GM10248 (cell line): ENCODE results near the gene CYLD.

ENCODE experiments used
- CTCF ChIA-PET: fragments of 300-600 bp; sonication (Branson Sonifier 250); formaldehyde crosslinking; extraction: SDS; loops from one replicate; lab custom pipeline; 2021; ENCODE audit warnings: antibody characterized with exemption; lab: Yijun Ruan, JAX
- POLR2A ChIA-PET: fragments of 350-650 bp; sonication (Branson Sonifier 250); formaldehyde crosslinking; extraction: SDS; loops from one replicate; lab custom pipeline; 2020; ENCODE audit warnings: antibody characterized with exemption; lab: Yijun Ruan, JAX
- DNase-seq: peaks from one replicate; pipeline ENCODE4 v3.0.0; 2012; ENCODE audit errors: extremely low spot score
- CTCF ChIP-seq: IDR thresholded peaks from 2 replicates; pipeline ENCODE4 v1.5.1; 2012; ENCODE audit warnings: mild to moderate bottlenecking, low read depth; ENCODE audit errors: extremely low read depth, missing control alignments, control extremely low read depth

CYLD gene

GRCh38 chr16:50735629-50736122 is 6.2 kb upstream of the CYLD start:
- no peak for TF ChIP-seq CTCF

GRCh38 chr16:50736448-50736847 is 5.4 kb upstream of the CYLD start:
- ChIA-PET POLR2A (interaction anchor here (1.3 kb wide), 1 partner anchor 8 kb away, joined by 9 read pairs; no protein-coding TSS in a partner anchor), CTCF (interaction anchor here (0.7 to 4.1 kb wide), 14 partner anchors 10 to 71 kb away, joined by 3 to 26 read pairs (median 5); no protein-coding TSS in a partner anchor)
- DNase-seq = no peak
- no peak for TF ChIP-seq CTCF

More at GRCh38 chr16:50735629-50736122, 6.2 kb upstream of the CYLD start:
- DNase-seq = peak; percentile 70
- POLR2A ChIA-PET = interaction anchor here (1.3 kb wide), 1 partner anchor 9 kb away, joined by 9 read pairs; no protein-coding TSS in a partner anchor
- CTCF ChIA-PET = interaction anchor here (0.7 to 4.1 kb wide), 12 partner anchors 10 to 71 kb away, joined by 3 to 26 read pairs (median 5); no protein-coding TSS in a partner anchor

- ChIA-PET POLR2A (no interaction called here), CTCF (interaction anchor here (0.7 to 2.0 kb wide), 6 partner anchors 16 to 383 kb away, joined by 3 to 6 read pairs (median 3); partner anchors contain the start of gene SNX20)
- no peak for TF ChIP-seq CTCF
- DNase-seq = no peak
Observed at GRCh38 chr16:50737420-50737959, 4.4 kb upstream of the CYLD start.

- DNase-seq = no peak
- ChIA-PET POLR2A (no interaction called here), CTCF (no interaction called here)
- no peak for TF ChIP-seq CTCF
Observed at GRCh38 chr16:50739031-50739430, 2.9 kb upstream of the CYLD start.

GRCh38 chr16:50740736-50741135 is 1.1 kb upstream of the CYLD start:
- CTCF ChIA-PET = interaction anchor here (1.2 to 1.3 kb wide), 2 partner anchors 69 to 75 kb away, joined by 3 to 6 read pairs; no protein-coding TSS in a partner anchor
- POLR2A ChIA-PET = interaction anchor here (1.1 to 1.7 kb wide), 5 partner anchors 14 to 66 kb away, joined by 3 to 5 read pairs (median 4); no protein-coding TSS in a partner anchor
- no peak for TF ChIP-seq CTCF
- no peak for DNase-seq

GRCh38 chr16:50741225-50741780 is 583 bp upstream of the CYLD start:
- CTCF ChIA-PET = interaction anchor here (0.7 to 1.3 kb wide), 5 partner anchors 13 to 76 kb away, joined by 3 to 7 read pairs (median 5); no protein-coding TSS in a partner anchor
- POLR2A ChIA-PET = interaction anchor here (0.8 to 1.7 kb wide), 6 partner anchors 15 to 65 kb away, joined by 3 to 10 read pairs (median 4); no protein-coding TSS in a partner anchor

More at GRCh38 chr16:50741225-50741780, 583 bp upstream of the CYLD start:
- no peak for TF ChIP-seq CTCF
- no peak for DNase-seq
